GM21447 (cell line): ENCODE measurements around the gene MAST1.

Experiments used
- ATAC-seq: cut with Tn5 transposase; IDR thresholded peaks from one replicate; pipeline ENCODE4 v1.9.1; 2021; ENCODE audit not compliant: unreplicated experiment

Gene MAST1

DNA sequence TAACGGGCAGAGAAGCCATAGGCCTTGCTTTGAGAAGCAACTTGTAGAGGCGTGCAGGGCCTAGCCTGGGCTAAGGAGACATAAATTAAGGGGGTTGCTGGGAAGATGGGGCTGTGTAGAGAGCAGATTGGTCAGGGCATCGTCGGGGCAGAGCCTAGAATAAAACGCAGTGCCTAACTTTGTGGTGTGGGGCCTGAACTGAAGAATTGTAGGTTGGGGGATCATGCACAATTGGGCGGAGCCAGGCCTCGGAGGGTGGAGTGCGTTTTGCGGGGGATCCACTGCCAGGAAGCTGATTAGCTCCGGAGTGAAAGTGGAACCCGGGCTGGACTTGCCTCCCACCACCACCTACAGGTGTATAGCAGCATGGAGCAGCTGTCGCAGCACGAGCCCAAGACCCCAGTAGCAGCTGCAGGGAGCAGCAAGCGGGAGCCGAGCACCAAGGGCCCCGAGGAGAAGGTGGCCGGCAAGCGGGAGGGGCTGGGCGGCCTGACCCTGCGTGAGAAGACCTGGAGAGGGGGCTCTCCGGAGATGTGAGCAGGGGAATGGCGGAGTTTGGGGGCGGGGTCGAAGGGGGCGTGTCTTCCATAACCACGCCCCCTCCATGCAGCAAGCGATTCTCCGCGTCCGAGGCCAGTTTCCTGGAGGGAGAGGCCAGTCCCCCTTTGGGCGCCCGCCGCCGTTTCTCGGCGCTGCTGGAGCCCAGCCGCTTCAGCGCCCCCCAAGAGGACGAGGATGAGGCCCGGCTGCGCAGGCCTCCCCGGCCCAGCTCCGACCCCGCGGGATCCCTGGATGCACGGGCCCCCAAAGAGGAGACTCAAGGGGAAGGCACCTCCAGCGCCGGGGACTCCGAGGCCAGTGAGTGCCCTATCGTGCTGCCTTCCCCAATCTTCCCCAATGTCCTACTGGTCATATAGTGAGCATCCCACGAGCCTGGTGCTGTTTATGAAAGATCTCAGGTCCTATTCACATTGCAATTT lies 29.1 kb downstream of the MAST1 start:
- no peak for ATAC-seq

DNA sequence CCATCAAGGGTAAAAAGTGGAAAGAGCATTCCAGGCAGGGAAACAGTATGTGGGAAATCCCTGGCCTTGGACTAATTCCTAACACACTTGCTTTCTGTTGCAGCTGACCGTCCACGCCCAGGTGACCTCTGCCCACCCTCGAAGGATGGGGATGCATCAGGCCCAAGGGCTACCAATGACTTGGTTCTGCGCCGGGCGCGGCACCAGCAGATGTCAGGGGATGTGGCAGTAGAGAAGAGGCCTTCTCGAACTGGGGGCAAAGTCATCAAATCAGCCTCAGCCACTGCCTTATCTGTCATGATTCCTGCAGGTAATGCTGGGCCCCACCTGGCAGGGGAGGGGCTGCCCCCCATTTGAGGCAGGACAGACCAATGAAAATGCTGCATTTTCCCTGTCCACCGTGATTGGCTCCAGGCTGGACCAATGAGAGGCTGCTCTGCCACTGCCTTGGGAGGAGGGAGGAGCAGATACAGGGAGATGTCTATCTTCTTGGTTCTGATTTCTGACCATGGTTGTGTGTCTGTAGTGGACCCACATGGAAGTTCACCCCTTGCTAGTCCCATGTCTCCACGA lies 30.3 kb downstream of the MAST1 start:
- no peak for ATAC-seq

DNA sequence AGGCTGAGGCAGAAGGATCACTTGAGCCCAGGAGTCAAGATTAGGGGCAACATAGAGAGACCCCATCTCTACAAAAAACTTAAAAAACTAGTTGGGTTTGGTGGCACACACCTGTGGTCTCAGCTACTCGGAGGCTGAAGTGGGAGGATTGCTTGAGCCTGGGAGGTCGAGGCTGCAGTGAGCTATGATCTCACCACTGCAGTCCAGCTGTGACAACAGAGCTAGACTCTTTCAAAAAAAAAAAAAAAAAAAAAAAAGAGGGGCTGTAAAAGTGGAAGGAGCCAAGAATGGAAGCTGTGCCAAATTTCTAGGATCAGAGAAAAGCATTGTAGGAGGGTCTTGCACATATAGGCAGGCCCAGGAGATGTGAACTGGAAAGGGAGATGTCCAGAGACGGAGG lies 33.4 kb downstream of the MAST1 start:
- ATAC-seq: no peak

DNA sequence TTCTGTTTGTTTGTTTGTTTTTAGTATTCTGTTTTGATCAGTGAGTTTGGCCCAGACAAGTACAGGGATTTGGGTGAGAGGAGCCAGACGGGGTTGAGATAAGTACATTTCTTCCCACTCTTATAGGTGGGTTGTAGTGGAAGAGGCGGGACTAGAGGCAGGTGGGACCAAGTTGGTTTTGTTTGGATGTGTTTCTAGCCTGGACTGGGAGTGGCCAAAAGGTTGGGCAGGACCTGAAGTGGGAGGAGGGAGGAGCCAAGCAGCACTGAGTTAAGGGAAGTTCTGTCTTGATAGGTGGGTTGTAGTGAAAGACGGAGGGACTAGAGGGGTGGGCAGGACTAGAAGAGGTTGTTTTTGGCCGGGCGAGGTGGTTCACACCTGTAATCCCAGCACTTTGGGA lies 33.9 kb downstream of the MAST1 start:
- no peak for ATAC-seq

DNA sequence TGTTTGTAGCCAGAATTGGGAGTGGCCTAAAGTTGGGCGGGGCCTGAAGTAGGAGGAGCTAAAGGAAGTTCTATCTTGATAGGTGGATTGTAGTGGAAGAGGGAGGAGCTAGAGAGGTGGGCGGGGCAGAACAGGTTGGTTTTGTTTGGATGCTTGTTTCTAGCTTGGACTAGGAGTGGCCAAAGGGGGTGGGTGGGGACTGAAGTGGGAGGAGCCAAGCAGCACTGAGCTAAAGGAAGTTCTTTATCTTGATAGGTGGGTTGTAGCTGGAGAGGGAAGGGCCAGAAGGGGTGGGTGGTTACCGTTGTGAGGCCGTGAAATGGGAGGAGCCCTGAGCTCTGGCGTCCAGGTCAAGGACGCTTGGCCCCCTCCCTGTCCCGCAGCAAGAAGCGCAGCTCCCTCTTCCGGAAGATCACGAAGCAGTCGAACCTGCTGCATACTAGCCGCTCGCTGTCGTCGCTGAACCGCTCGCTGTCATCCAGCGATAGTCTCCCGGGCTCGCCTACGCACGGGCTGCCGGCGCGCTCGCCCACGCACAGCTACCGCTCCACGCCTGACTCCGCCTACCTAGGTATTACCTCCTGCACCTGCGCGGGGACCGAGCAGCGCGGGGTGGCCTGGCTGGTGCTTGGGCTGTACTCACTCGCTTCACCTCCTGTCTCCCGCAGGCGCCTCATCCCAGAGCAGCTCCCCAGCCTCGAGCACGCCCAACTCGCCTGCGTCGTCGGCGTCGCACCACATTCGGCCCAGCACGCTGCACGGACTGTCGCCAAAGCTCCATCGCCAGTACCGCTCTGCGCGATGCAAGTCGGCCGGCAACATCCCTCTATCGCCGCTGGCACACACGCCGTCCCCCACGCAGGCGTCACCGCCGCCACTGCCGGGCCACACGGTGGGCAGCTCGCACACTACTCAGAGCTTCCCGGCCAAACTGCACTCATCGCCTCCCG lies 34.9 kb downstream of the MAST1 start:
- no peak for ATAC-seq

DNA sequence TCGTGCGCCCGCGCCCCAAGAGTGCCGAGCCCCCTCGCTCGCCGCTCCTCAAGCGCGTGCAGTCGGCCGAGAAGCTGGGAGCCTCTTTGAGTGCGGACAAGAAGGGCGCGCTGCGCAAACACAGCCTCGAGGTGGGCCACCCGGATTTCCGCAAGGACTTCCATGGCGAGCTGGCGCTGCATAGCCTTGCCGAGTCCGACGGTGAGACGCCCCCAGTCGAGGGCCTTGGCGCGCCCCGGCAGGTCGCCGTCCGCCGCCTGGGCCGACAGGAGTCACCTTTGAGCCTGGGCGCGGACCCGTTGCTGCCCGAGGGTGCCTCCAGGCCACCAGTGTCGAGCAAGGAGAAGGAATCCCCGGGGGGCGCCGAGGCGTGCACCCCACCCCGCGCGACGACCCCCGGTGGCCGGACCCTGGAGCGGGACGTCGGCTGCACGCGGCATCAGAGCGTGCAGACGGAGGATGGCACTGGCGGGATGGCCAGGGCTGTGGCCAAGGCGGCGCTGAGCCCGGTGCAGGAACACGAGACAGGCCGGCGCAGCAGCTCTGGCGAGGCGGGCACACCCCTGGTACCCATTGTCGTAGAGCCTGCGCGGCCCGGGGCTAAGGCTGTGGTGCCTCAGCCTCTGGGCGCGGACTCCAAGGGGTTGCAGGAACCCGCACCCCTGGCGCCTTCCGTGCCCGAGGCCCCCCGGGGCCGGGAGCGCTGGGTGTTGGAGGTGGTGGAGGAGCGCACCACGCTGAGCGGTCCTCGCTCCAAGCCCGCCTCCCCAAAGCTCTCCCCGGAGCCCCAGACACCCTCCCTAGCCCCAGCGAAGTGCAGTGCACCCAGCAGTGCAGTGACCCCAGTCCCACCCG lies 35.8 kb downstream of the MAST1 start:
- no peak for ATAC-seq

DNA sequence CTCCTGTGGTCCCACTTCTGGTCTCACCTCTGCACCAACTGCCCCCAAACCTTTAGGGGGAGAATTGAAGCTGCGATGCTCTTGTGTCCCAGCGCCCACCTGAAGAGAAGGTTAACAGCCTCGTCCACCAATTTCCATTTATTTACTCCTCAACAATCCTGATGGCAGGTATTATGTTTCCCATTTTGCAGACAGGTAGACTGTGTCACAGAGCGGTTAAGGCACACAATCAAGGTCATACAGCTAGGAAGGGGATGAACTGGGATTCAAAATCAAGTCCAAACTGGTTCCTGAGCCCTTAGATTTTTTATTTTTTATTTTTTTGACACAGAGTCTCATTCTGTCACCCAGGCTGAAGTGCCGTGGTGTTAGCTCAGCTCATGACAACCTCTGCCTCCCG lies 36.8 kb downstream of the MAST1 start:
- no peak for ATAC-seq

DNA sequence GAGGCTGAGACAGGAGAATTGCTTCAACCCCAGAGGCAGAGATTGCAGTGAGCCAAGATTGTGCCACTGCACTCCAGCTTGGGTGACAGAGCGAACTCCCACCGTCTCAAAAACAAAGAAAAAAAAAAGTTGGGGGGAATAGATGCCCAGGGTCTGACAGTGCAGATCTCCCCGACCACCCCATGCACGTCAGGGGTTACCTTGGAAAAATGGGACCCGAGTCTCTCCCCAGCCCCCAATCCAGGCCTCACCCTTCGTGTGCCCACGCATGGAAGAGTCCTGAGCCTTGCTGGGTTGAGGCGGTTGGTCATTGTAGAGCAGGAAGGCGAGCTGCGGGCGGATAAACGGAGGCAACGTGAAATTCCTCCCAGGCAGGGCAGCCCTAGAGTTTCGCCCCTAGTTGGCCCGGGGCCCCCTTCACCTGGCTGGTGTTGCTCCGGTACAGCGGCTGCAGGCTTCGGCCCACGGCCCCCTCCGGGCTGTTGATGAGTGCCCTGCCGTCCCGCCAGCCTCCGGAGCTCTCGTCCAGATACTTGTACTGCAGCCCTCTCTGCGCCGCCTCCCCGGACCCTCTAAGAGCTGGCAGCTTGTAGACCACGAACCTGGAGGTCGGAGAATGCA lies 42.3 kb downstream of the MAST1 start:
- peak; percentile 26 for ATAC-seq

DNA sequence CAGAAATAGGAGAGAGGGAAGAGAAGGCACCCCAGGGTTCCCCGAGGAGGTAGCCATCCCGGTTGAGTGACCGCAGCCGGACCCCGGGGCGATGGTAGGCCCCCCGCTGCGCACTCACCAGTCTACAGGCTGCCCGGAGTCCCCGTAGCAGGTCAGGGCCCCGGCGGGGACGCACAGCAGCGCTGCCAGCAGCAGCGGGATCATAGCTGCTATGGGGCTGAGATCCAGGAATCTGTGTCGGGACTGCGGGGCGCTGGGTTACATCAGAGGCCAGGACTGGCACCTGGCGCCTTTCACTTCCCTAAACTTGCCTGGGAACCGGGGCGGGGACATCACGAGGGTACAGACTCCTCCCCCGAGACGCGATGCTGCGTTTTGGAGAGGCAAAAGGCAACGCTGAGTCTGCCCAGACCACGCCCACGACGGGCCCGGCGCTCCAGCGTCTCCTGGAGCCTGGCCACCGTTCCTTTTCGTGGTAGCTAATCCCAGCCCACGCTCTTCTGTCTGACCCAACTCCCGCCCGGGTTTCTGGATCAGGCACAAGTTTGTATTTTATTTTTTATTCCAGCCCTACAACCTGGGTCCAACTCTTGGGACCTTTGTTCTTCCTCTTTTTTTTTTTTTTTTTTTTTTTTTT lies 43.0 kb downstream of the MAST1 start, which contains the start of gene DNASE2:
TSS of gene DNASE2 (minus strand) at position 278 of the 637 bp plus-strand sequence. CDS start at position 204, 74 bp downstream.
- ATAC-seq: peak; percentile 82

DNA sequence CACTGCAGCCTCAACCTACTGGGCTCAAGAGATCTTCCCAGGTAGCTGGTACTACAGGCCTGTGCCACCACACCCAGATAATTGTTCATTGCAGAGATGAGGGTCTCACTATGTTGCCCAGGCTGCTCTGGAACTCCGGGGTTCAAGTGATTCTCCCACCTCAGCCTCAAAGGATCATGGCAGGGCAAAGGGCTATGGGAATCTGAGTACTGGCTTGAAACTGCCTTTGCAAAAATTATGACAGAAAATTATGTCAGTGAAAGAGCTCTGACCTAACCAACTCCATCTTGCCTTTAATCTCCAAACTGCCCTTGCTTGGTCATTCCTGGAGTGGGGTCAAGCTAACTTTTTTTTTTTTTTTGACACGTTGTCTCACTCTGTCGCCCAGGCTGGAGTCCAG lies 44.3 kb downstream of the MAST1 start:
- no peak for ATAC-seq

DNA sequence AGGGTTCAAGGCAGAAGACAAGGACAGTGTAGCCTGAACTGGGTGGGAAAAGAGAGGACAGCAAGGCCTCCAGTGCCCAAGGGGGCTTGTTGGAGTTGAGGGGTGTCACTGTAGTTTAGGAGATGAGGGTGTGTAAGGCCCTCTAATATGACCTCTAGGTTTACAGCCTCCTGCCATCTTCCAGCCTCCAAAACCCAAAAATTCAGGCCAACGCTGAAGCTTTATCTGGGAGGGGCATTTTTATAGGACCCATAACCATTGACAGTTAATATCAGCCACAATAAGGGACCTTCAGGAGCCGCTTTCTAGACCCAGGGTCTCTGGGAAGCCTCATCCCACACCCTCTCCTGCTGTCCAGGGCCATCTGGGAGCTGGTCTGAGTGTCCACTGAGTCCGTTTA lies 45.9 kb downstream of the MAST1 start:
- ATAC-seq: no peak

DNA sequence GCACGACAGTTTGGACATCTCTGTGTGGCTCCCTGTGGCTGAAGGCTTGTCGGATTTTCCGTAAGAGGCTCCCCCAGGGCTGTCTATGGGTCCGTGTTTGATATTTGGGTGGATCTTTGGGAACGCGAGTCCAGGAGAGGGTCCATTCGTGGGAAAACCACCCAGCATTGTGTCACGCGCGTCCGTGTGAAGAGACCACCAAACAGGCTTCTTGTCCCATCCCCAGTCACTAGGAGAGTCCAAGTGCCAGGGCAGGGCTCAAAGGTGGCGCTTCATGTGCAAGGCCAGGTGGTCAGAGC lies 46.3 kb downstream of the MAST1 start:
- ATAC-seq: no peak

DNA sequence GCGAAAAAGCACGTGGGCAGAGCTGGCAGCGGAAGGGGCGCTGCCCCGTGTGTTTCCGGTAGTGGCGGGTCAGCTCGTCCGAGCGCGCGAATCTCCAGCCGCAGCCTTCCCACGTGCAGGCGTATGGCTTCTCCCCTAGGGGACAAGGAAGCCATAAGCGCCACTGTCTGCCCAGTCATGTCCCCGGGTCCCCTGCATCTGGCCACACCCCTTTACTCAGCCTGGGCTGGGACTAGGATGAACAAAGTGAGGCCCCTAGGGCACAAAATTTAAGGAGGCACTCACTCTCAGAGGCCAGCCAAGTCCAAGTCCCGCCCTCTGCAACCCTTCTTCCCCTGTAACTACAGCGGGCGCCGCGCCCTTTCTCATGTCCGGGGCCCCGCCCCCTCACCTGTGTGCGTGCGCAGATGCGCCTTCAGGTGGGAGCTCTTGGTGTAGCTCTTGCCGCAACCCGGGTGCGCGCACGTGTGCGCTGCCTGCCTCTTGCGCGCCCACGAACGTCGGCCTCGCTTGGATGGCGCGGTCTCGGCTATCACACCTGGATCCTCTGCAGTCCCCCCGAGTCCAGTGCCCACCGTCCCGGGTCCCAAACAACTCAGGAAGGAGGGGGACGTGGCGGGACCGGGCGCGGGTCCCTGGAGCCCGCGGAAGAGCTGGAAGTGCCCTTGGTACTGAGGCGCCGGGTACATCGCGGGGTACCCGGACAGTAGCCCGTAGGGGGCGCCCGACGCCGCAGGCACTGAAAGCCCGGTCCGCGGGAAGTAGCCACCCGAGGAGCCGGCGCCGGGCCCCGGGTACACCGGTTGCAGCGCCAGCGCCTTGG lies 46.8 kb downstream of the MAST1 start:
- no peak for ATAC-seq

DNA sequence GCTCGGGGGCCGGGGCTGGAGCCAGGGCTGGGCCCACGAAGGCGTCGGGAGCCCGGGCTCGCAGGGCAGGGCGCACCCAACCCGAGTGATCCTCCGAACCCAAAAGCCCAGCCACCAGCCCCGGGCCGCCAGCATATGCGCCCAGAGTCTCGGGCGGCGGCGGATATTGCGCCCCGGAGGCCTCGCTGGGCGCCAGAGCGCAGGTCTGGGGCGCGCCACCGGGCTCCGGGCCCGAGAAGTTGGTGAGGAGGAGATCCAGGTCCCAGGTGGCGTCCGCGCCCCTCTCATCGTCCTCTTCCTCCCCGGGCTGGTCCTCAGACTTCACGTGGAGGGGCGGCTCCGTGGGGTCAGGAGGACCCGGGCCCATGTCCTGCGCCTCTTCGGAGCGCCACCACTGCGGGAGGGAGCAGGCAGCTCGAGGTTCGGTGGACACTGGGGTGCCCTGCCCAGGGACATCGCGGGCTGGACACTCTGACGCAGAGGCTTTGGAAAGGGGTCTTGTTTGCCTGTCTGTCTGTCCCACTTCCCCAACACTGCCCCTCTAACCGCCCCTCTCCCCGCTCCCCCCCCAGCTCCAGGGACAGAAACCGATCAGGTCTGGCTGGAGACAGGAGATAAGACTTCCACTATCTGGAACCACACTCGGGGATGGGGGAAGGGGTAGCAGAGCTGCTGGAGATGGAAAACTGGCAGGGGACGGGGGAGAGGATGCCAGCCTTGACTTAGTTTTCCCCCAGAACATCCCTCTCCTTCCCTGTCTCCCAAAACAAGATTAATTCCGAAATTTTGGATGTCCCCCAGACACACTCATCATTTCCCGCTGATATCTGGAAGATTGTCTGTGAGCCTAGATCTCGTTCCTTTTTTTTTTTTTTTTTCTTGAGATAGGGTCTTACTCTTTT lies 47.7 kb downstream of the MAST1 start:
- no peak for ATAC-seq

DNA sequence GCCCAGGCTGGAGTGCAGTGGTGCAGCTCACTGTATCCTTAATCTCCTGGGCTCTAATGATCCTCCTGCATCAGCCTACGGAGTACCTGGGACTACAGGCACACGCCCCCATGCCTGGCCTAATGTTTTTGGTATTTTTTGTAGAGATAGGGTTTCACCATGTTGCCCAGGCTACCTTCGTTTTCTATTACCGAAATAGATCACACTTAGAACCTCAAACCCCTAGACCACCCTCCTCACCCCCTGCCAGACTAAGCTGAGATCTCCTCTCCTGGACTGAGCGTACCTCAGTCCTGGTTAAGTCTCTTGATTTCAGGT lies 48.3 kb downstream of the MAST1 start:
- ATAC-seq: no peak

DNA sequence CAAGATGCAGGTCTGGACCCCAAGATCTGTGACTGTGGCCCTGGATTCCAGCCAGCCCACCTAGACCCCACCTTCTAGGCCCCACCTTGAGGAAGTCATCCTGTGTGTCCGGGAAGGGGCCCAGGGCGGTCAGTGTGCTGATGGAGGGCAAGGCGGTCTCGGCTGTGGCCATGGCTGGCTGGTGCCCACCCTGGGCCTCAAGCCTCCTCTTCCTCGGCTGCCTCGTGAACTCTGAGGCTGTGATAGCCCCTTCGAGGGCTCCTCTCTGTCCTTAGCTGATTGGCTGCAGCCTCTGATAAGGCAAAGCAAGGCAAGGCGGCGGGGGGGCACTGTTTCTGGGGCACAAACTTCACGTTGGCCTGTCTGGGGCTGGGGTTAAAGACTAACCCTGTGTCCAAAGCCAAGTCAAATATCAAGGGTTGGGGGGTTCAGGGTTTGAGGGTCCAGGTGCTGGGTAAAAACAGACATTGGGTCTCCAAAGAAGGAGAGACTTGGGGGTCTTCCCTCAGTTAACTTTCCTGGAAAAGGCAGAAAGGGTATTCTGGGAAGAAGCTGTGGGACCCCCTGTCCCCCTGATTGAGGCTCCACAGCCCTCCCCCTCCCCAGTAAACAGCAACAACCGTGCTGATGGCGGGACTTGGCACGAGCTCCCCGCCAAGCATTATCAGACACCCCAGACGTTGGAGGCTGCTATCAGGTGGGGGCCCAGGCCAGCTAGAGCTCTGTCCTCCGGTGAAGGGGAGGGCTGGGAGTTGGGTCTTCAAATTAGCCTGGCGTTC lies 48.8 kb downstream of the MAST1 start, which contains the start of gene KLF1:
TSS of gene KLF1 (minus strand) at position 233 of the 779 bp plus-strand sequence. CDS start at position 172, 61 bp downstream.
- ATAC-seq: no peak

DNA sequence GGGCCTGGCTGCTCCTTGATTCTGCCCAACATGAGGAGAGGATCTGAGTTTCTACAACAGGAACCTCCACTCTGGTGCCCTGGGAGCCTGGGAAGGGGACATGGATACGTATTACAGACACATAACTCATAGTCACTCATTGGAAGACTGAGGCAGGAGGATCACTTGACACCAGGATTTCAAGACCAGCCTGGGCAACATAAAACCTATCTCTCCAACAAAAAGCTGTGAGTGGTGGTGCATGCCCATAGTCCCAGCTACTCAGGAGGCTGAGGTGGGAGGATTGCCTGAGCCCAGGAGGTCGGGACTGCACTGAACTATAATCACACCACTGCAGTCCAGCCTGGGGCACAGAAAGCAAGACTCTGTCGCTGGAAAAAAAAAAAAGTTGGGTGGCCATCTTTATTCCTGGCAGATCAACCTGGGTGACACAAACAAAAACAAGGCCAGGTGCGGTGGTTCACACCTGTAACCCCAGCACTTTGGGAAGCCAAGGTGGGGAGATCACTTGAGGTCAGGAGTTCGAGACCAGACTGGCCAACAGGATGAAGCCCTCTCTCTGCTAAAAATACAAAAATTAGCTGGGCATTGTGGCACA lies 49.8 kb downstream of the MAST1 start:
- ATAC-seq: no peak
